HepG2 (cell line): ENCODE data around the gene PTPRN. TPM values are rescaled to one million over a fixed set of nuclear protein-coding genes. Genes with fewer than 3 reads are reported as not detected.

Experiments used
- CCDC6 ChIP-seq: sonication (generic); formaldehyde crosslinking; IDR thresholded peaks from 2 replicates; pipeline ENCODE4 v1.8.1; 2022; ENCODE audit warnings: mild to moderate bottlenecking, missing genetic modification reagents, moderate library complexity
- GABPA ChIP-seq, 2 experiments: IDR thresholded peaks; 2 replicates each; pipeline ENCODE4 v1.6.1; 2011 to 2016; ENCODE audit warnings: low read depth in 2 of 2, low read length in 1 of 2, missing biosample characterization in 1 of 2, missing genetic modification characterization in 1 of 2
- KDM6A ChIP-seq: IDR thresholded peaks from 2 replicates; pipeline ENCODE4 v1.6.1; 2016; ENCODE audit warnings: low read depth
- KLF9 ChIP-seq: IDR thresholded peaks from 2 replicates; pipeline ENCODE4 v1.6.1; 2016; ENCODE audit warnings: low read depth
- NKX3-1 ChIP-seq: sonication (generic); formaldehyde crosslinking; IDR thresholded peaks from 2 replicates; pipeline ENCODE4 v1.5.0; 2020; ENCODE audit warnings: missing genetic modification reagents
- PTBP1 ChIP-seq: fragments of 200-400 bp; formaldehyde crosslinking; IDR thresholded peaks from 2 replicates; pipeline ENCODE4 v1.6.1; 2018; ENCODE audit warnings: low read length, low read depth; ENCODE audit not compliant: poor library complexity, severe bottlenecking
- ZC3H4 ChIP-seq: sonication (generic); formaldehyde crosslinking; IDR thresholded peaks from 2 replicates; pipeline ENCODE4 v1.4.0; 2020; ENCODE audit warnings: missing genetic modification reagents, borderline replicate concordance
- ZNF432 ChIP-seq: sonication (generic); formaldehyde crosslinking; IDR thresholded peaks from 2 replicates; pipeline ENCODE4 v1.5.0; 2020; ENCODE audit warnings: missing genetic modification reagents, mild to moderate bottlenecking, borderline replicate concordance
- ZSCAN9 ChIP-seq: IDR thresholded peaks from 2 replicates; pipeline ENCODE4 v1.6.1; 2016; ENCODE audit warnings: borderline replicate concordance
- polyA plus RNA-seq, 8 experiments: library from polyadenylated mRNA; depleted of rRNA in 3 of 8; stranded (reverse) in 7 of 8; unstranded in 1 of 8; fragments of >200 nt; fragmentation: Illumina TruSeq in 4 of 8; extraction: Trizol in 4 of 8; gene quantifications; 2 replicates each; pipeline versions ENCODE4 v1.2.1 to v1.2.3, GENCODE V29; 2011 to 2016; ENCODE audit warnings: low read depth in 4 of 8, missing spikeins in 1 of 8, mixed read lengths in 1 of 8; ENCODE audit not compliant: insufficient read depth in 1 of 8
- total RNA-seq, 5 experiments: library from RNA; depleted of rRNA; stranded (reverse); fragments of >200 nt; fragmentation: Illumina TruSeq; extraction: Trizol; gene quantifications; 2 replicates each; pipeline ENCODE4 v1.2.3, GENCODE V29; 2016; ENCODE audit warnings: low read depth in 1 of 5
- TF ChIP-seq, protein P1 (sequence below), 2 experiments: fragments of 450-650 bp in 1 of 2; sonication (generic) in 1 of 2; formaldehyde crosslinking in 1 of 2; IDR thresholded peaks; 2 replicates each; pipeline versions ENCODE4 v1.6.1 to v1.8.0; 2016 to 2022; ENCODE audit warnings: antibody characterized with exemption in 1 of 2, mild to moderate bottlenecking in 1 of 2, missing genetic modification reagents in 1 of 2
- TF ChIP-seq, protein P2 (sequence below): sonication (generic); formaldehyde crosslinking; IDR thresholded peaks from 2 replicates; pipeline ENCODE4 v1.5.0; 2020; ENCODE audit warnings: missing genetic modification reagents, mild to moderate bottlenecking, borderline replicate concordance
- TF ChIP-seq, protein P3 (sequence below): sonication (generic); formaldehyde crosslinking; IDR thresholded peaks from 2 replicates; pipeline ENCODE4 v1.4.0; 2020; ENCODE audit warnings: mild to moderate bottlenecking, missing genetic modification reagents
- TF ChIP-seq, protein P4 (sequence below): sonication (generic); formaldehyde crosslinking; IDR thresholded peaks from 2 replicates; pipeline ENCODE4 v1.8.1; 2023; ENCODE audit warnings: missing genetic modification reagents, inconsistent platforms, borderline replicate concordance

PTPRN gene
- total and polyA plus RNA-seq, 2 of the 13 experiments (the other 11 are each of a cell fraction or from before 2014, with no cell fraction given), result 0.26 TPM; not detected in 1

DNA sequence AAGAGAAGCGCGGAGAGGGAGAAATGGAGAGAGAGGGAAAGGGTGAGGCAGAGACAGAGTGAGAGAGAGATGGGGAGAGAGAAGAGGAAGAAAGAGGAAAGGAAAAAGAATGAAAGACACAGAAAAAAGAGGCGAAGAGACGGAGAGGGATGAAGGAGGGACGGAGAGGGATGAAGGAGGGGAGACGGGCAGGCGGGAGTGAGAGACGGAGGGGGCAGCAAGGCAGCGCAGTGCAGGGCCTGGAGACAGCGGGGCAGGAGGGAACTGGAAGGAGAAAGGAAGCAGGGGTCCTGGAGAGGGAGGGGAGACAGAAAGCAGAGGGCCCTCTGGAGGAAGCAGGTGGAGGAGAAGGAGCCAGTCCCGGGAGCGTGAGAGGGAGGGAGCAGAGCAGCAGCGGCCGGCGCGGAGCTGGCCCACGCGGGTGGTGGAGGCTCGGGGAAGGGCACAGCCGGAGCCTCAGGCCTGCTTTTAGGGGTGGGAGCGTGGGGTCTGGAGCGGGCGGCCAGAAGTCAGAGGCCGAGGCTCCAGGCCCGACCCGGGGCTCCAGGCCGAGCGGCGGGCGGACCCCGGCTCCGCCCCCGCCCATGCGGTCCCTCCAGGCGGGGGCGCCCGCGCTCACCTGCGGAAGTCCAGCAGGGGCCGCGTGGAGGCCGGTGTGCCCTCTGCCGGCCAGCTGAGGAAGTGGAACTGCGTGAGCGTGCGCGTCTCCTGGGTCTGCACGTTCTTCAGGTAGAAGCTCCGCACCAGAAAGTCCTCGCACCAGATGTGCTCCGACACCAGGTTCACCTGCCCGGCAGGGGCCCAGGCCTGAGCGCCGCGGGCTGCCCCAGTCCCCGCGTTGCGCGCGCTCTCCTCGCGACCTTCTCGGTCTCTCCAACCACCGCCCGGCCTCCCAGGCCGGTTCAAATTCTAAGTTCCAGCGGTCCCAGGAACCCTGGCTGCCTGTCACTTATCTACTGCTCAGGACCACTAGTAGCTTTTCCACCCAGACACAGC, 14.5 kb downstream of the PTPRN start (continued):
- TF ChIP-seq, protein P1, sequence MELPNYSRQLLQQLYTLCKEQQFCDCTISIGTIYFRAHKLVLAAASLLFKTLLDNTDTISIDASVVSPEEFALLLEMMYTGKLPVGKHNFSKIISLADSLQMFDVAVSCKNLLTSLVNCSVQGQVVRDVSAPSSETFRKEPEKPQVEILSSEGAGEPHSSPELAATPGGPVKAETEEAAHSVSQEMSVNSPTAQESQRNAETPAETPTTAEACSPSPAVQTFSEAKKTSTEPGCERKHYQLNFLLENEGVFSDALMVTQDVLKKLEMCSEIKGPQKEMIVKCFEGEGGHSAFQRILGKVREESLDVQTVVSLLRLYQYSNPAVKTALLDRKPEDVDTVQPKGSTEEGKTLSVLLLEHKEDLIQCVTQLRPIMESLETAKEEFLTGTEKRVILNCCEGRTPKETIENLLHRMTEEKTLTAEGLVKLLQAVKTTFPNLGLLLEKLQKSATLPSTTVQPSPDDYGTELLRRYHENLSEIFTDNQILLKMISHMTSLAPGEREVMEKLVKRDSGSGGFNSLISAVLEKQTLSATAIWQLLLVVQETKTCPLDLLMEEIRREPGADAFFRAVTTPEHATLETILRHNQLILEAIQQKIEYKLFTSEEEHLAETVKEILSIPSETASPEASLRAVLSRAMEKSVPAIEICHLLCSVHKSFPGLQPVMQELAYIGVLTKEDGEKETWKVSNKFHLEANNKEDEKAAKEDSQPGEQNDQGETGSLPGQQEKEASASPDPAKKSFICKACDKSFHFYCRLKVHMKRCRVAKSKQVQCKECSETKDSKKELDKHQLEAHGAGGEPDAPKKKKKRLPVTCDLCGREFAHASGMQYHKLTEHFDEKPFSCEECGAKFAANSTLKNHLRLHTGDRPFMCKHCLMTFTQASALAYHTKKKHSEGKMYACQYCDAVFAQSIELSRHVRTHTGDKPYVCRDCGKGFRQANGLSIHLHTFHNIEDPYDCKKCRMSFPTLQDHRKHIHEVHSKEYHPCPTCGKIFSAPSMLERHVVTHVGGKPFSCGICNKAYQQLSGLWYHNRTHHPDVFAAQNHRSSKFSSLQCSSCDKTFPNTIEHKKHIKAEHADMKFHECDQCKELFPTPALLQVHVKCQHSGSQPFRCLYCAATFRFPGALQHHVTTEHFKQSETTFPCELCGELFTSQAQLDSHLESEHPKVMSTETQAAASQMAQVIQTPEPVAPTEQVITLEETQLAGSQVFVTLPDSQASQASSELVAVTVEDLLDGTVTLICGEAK (IDR thresholded peaks at IDR 0.05), result no peak
- TF ChIP-seq, protein P1 (CRISPR knock-in tag; IDR thresholded peaks at IDR 0.05), result no peak; the same call in 1 of the 2 replicates
- TF ChIP-seq ZC3H4 (CRISPR knock-in tag) (peak; percentile 63; the same call in 1 of the 2 replicates), ZNF432 (CRISPR knock-in tag) (no peak), ZSCAN9 (CRISPR knock-in tag) (peak; percentile 83), CCDC6 (CRISPR knock-in tag) (peak; percentile 54; the same call in 1 of the 2 replicates), NKX3-1 (CRISPR knock-in tag) (no peak), PTBP1 (no peak), KDM6A (CRISPR knock-in tag) (no peak), GABPA (IDR thresholded peaks at IDR 0.05; ENCODE audit: low read depth, low read length) (peak; percentile 51), GABPA (CRISPR knock-in tag; IDR thresholded peaks at IDR 0.05; ENCODE audit: low read depth) (peak; percentile 66), KLF9 (0 out of 2 replicates have a peak, but pooled peaks have one; percentile 34)
- TF ChIP-seq, protein P2, sequence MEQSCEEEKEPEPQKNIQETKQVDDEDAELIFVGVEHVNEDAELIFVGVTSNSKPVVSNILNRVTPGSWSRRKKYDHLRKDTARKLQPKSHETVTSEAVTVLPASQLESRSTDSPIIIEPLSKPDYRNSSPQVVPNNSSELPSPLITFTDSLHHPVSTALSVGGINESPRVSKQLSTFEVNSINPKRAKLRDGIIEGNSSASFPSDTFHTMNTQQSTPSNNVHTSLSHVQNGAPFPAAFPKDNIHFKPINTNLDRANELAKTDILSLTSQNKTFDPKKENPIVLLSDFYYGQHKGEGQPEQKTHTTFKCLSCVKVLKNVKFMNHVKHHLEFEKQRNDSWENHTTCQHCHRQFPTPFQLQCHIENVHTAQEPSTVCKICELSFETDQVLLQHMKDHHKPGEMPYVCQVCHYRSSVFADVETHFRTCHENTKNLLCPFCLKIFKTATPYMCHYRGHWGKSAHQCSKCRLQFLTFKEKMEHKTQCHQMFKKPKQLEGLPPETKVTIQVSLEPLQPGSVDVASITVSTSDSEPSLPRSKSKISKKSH (CRISPR knock-in tag), result no peak
- TF ChIP-seq, protein P3, sequence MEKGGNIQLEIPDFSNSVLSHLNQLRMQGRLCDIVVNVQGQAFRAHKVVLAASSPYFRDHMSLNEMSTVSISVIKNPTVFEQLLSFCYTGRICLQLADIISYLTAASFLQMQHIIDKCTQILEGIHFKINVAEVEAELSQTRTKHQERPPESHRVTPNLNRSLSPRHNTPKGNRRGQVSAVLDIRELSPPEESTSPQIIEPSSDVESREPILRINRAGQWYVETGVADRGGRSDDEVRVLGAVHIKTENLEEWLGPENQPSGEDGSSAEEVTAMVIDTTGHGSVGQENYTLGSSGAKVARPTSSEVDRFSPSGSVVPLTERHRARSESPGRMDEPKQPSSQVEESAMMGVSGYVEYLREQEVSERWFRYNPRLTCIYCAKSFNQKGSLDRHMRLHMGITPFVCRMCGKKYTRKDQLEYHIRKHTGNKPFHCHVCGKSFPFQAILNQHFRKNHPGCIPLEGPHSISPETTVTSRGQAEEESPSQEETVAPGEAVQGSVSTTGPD (CRISPR knock-in tag), result no peak
- TF ChIP-seq, protein P4, sequence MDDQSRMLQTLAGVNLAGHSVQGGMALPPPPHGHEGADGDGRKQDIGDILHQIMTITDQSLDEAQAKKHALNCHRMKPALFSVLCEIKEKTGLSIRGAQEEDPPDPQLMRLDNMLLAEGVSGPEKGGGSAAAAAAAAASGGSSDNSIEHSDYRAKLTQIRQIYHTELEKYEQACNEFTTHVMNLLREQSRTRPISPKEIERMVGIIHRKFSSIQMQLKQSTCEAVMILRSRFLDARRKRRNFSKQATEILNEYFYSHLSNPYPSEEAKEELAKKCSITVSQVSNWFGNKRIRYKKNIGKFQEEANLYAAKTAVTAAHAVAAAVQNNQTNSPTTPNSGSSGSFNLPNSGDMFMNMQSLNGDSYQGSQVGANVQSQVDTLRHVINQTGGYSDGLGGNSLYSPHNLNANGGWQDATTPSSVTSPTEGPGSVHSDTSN (CRISPR knock-in tag), result no peak
